GM20000 (cell line): Measurements from ENCODE around the gene CNOT6.

Experiments
- DNase-seq: peaks from one replicate; pipeline ENCODE4 v3.0.0; 2012; ENCODE audit warnings: low spot score
- TF ChIP-seq, protein P1 (sequence below): IDR thresholded peaks from 2 replicates; pipeline ENCODE4 v1.5.1; 2012; ENCODE audit warnings: mild to moderate bottlenecking, control low read depth; ENCODE audit errors: extremely low read depth, missing control alignments

CNOT6 gene

DNA sequence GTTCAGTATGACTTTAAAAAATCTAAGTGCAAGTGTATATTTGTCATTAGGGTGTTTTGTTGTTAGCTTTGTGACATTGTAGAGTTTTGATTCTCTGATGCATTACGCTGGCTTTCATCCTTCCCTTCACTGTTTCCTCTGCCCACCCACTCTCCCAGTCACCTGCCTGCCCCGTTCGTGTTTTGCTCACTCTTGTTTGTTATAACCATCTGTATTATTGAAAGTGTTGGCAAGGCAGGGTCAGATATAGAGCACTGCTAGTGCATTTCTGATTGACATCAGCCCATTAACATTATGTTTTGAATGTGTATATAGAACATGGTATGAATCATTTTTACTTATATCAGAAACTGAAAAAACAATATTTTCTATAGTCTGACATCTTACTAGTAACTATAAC, 69.8 kb downstream of the CNOT6 start:
- TF ChIP-seq, protein P1, sequence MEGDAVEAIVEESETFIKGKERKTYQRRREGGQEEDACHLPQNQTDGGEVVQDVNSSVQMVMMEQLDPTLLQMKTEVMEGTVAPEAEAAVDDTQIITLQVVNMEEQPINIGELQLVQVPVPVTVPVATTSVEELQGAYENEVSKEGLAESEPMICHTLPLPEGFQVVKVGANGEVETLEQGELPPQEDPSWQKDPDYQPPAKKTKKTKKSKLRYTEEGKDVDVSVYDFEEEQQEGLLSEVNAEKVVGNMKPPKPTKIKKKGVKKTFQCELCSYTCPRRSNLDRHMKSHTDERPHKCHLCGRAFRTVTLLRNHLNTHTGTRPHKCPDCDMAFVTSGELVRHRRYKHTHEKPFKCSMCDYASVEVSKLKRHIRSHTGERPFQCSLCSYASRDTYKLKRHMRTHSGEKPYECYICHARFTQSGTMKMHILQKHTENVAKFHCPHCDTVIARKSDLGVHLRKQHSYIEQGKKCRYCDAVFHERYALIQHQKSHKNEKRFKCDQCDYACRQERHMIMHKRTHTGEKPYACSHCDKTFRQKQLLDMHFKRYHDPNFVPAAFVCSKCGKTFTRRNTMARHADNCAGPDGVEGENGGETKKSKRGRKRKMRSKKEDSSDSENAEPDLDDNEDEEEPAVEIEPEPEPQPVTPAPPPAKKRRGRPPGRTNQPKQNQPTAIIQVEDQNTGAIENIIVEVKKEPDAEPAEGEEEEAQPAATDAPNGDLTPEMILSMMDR = no peak

GRCh38 chr5:180568914-180569313, 74.7 kb downstream of the CNOT6 start:
- TF ChIP-seq, protein P1 = no peak
- no peak for DNase-seq

More for the DNA sequence above, 69.8 kb downstream of the CNOT6 start:
- no peak for DNase-seq

- TF ChIP-seq, protein P1 = no peak
- no peak for DNase-seq
Observed at GRCh38 chr5:180575571-180575970, 81.4 kb downstream of the CNOT6 start.

GRCh38 chr5:180580681-180581080, 86.5 kb downstream of the CNOT6 start:
- no peak for DNase-seq
- TF ChIP-seq, protein P1 = no peak

DNA sequence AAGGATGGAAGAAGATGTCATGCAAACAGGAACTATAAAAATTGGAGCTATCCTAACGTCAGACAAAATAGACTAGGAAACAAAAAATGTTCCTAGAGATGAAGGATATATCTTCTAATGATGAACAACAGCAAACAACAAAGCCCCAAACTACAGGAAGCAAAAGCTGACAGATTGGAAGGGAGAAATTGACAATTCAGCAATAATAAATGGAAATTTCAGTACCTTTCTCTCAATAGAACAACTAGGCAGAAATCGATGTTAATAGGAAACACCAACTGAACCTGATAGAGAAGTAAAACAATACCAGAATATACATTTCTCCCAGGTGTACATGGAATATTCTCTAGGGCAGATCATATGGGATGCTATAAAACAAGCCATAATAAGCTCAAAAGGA, 89.6 kb downstream of the CNOT6 start:
- no peak for DNase-seq
- TF ChIP-seq, protein P1 = no peak

- TF ChIP-seq, protein P1 = no peak
- DNase-seq = no peak
Observed at GRCh38 chr5:180586204-180586603, 92.0 kb downstream of the CNOT6 start.

DNA sequence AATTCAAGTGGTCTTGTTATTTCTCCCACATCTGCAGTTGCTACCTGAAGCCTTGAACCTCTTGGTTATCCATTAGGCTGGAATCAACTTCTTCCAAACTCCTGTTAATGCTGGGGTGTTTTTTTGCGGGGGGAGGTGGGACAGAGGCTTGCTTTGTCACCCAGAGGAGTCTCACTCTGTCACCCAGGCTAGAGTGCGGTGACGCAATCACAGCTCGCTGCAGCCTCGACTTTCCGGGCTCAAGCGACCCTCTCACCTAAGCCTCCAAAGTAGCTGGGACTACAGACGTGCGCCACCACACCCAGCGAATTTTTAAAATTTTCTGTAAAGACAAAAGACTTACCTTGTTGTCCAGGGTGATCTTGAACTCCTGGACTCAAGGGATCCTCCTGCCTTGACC, 92.7 kb downstream of the CNOT6 start:
- no peak for DNase-seq

More for the DNA sequence above, 92.7 kb downstream of the CNOT6 start:
- TF ChIP-seq, protein P1 = no peak
